NT2/D1 (cell line): ENCODE measurements around the gene NKAIN2.

Experiments used
- YY1 ChIP-seq: IDR thresholded peaks from 2 replicates; pipeline ENCODE4 v1.6.1; 2011; ENCODE audit not compliant: insufficient read length, insufficient read depth
- ZNF274 ChIP-seq: IDR thresholded peaks from 2 replicates; pipeline ENCODE4 v1.6.1; 2011; ENCODE audit warnings: mild to moderate bottlenecking, low read depth, low read length

DNA sequence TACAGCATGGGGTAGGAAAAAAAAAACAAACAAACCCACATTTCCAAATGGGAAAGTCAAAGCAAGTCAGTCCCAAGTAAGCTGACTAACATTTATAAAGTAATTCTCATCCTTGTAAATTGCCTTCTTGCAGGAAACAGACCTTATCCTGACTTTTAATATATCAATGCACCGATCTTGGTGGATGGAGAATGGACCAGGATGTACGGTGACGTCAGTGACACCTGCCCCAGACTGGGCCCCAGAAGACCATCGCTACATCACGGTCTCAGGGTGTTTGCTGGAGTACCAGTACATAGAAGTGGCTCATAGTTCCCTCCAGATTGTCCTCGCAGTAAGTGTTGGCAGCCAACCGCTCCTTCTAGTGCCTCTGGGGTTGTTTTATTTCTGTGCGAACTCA is 854.4 kb downstream of the NKAIN2 start:
- TF ChIP-seq YY1 (no peak), ZNF274 (no peak)
